ENCODE data around the gene RAB26. TPM values are rescaled to one million over a fixed set of nuclear protein-coding genes. Genes with fewer than 3 reads are reported as not detected.

RAB26 gene
- polyA plus RNA-seq, 1 experiment = 3.6 TPM

- ChIA-PET POLR2A (no interaction called here), CTCF (no interaction called here)
- TF ChIP-seq CTCF (IDR thresholded peaks at IDR 0.05; ENCODE audit: low read depth, low read length) = no peak
- Histone ChIP-seq H3K27ac (ENCODE audit: low read depth, low read length) (no peak overlapping the region), H3K27me3 (ENCODE audit: control insufficient read depth, insufficient read depth, low read length) (no peaks in the 10 kb centered on the region), H3K4me3 (ENCODE audit: low read depth, low read length) (no peak overlapping the region), H3K9me3 (ENCODE audit: control insufficient read depth, insufficient read depth, low read length) (peaks cover 7% of the 10 kb centered on the region; the same call in 1 of the 2 replicates)
- no peak for DNase-seq (ENCODE audit: low read depth, low spot score)
These were observed 28.7 kb downstream of the RAB26 start for GRCh38 chr16:2177101-2177500.

DNA sequence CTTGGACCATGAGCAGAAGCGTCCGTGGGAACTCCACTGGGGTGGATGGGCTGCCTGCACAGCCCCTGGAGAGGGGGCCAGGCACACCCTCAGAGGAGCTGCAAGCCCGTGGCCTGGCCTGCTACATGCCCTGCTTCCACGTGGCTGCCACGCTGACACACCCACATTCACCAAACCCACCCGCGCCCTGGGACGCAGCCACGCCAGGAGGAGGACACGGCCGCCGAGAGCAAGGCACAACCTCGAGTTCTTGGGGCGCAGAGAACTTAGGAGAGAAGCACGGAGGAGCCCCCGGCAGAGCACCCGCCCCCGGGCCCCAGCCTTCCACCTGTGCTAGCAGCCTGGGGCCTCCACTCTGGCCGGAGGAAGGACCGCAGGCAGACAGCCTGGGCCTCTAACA lies 29.1 kb downstream of the RAB26 start:
- TF ChIP-seq CTCF (IDR thresholded peaks at IDR 0.05; ENCODE audit: low read depth, low read length) = no peak
- CTCF ChIA-PET = no interaction called here

DNA sequence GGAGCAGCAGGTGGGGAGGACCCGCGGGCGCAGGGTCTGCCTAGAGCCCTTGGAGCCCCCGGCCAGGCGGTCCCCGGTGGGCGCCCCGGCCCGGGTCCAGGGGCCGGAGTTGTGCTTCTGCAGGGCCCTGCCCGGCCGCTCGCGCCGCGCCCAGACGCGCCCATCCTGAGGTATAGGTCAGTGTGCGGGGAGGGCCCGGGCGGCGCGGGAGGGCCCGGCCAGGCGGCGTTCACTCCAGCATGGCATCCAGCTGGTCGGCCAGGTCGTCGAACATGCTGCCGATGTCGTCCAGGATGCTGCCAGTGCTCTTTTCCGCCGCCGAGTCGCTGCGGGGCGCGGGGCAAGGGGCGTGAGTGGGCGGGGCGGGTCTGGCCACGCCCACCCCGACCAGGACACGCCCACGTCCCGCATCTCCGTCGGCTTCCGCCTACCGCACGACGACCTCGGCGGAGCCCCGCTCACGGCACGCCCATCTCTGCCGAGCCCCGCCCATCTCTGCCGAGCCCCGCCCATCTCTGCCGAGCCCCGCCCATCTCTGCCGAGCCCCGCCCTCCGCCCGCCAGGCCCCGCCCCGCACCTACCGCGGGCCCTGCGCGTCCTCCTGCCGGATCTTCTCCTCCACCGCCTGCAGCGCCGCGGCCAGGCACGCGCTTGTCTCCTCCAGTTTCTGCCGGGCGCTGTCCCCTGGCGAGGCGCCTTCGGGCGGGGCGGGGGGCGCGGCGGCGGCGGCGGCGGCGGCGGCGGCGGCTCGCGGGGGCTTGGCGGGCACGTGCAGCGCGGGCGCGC lies 30.1 kb downstream of the RAB26 start:
- Histone ChIP-seq H3K4me3 (ENCODE audit: low read depth, low read length) (no peak overlapping the region), H3K9me3 (ENCODE audit: control insufficient read depth, insufficient read depth, low read length) (peaks cover 7% of the 10 kb centered on the region; the same call in 1 of the 2 replicates), H3K27ac (ENCODE audit: low read depth, low read length) (no peak overlapping the region), H3K27me3 (ENCODE audit: control insufficient read depth, insufficient read depth, low read length) (no peaks in the 10 kb centered on the region)
- POLR2A ChIA-PET = no interaction called here
- DNase-seq (ENCODE audit: low read depth, low spot score) = no peak
- TF ChIP-seq CTCF (IDR thresholded peaks at IDR 0.05; ENCODE audit: low read depth, low read length) = no peak
- CTCF ChIA-PET = no interaction called here

More for the DNA sequence above, 29.1 kb downstream of the RAB26 start:
- no peaks in the 10 kb centered on the region for H3K27me3 ChIP-seq (ENCODE audit: control insufficient read depth, insufficient read depth, low read length)
- no peak for DNase-seq (ENCODE audit: low read depth, low spot score)
- H3K9me3 ChIP-seq (ENCODE audit: control insufficient read depth, insufficient read depth, low read length) = peaks cover 7% of the 10 kb centered on the region; the same call in 1 of the 2 replicates
- no peak overlapping the region for H3K4me3 ChIP-seq (ENCODE audit: low read depth, low read length)
- no peak overlapping the region for H3K27ac ChIP-seq (ENCODE audit: low read depth, low read length)
- POLR2A ChIA-PET = interaction anchor here (0.7 kb wide), 1 partner anchor 22 kb away, joined by 3 read pairs; the partner anchor contains the start of gene TRAF7

DNA sequence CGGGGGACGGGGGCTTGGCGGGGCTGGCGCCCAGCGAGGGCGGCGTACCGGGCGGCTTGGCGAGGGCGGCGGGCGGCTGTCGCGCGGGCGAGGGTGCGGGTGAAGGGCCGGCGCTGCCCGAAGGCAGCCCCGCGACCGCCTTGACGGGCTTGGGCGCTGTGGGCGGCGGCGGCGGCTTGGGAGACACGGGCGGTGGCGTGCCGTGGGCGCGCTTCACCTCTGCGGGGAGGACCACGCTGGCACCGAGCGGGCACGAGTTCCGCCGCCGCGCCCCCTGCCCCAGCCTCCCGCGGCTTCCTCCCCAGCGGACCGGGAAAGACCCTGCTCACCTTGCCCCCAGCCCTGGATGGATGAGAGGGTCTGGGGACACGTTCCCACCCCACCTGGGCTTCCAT lies 30.7 kb downstream of the RAB26 start:
- no peak for TF ChIP-seq CTCF (IDR thresholded peaks at IDR 0.05; ENCODE audit: low read depth, low read length)
- no peak for DNase-seq (ENCODE audit: low read depth, low spot score)
- ChIA-PET CTCF (no interaction called here), POLR2A (no interaction called here)
- no peak overlapping the region for H3K4me3 ChIP-seq (ENCODE audit: low read depth, low read length)
- no peaks in the 10 kb centered on the region for H3K27me3 ChIP-seq (ENCODE audit: control insufficient read depth, insufficient read depth, low read length)
- no peak overlapping the region for H3K27ac ChIP-seq (ENCODE audit: low read depth, low read length)
- peaks cover 7% of the 10 kb centered on the region; the same call in 1 of the 2 replicates for H3K9me3 ChIP-seq (ENCODE audit: control insufficient read depth, insufficient read depth, low read length)

- Histone ChIP-seq H3K9me3 (ENCODE audit: control insufficient read depth, insufficient read depth, low read length) (peaks cover 7% of the 10 kb centered on the region; the same call in 1 of the 2 replicates), H3K27ac (ENCODE audit: low read depth, low read length) (no peak overlapping the region), H3K27me3 (ENCODE audit: control insufficient read depth, insufficient read depth, low read length) (no peaks in the 10 kb centered on the region), H3K4me3 (ENCODE audit: low read depth, low read length) (no peak overlapping the region)
- POLR2A ChIA-PET = no interaction called here
- CTCF ChIA-PET = no interaction called here
- no peak for DNase-seq (ENCODE audit: low read depth, low spot score)
- TF ChIP-seq CTCF (IDR thresholded peaks at IDR 0.05; ENCODE audit: low read depth, low read length) = no peak
These were observed 31.2 kb downstream of the RAB26 start for GRCh38 chr16:2179576-2179975.

All from AG04450 (cell line).